GM18861 (cell line): Measurements from ENCODE around the gene AMMECR1.
A peak's percentile ranks its signal among the peaks of the same experiment; 100 is the strongest.
"Not testable (repeated sequence)": the region's sequence is repeated elsewhere in the genome, so short reads cannot be mapped to it uniquely, and the experiment has no call there.

Experiments used
- ATAC-seq: cut with Tn5 transposase; IDR thresholded peaks from one replicate; pipeline ENCODE4 v1.9.1; 2021; ENCODE audit not compliant: unreplicated experiment

AMMECR1 gene

GRCh38 chrX:110317820-110318663 is at the start of gene AMMECR1:
TSS of gene AMMECR1 (minus strand) at chrX:110318085. CDS start at chrX:110318071, 14 bp downstream.
- peak; percentile 63 for ATAC-seq

GRCh38 chrX:110363244-110363643 is 45.4 kb upstream of the AMMECR1 start:
- no peak for ATAC-seq

GRCh38 chrX:110359273-110359672 is 41.4 kb upstream of the AMMECR1 start:
- ATAC-seq: no peak

GRCh38 chrX:110358548-110358947 is 40.7 kb upstream of the AMMECR1 start, which contains the start of gene RTL9:
TSS of gene RTL9 (plus strand) at chrX:110358848. CDS start at chrX:110450618, 91,770 bp downstream.
- ATAC-seq: no peak

- no peak for ATAC-seq
Observed at GRCh38 chrX:110346681-110347080, 28.8 kb upstream of the AMMECR1 start.

- ATAC-seq: peak; percentile 97
Observed at GRCh38 chrX:110341189-110342035, 23.5 kb upstream of the AMMECR1 start.

- no peak for ATAC-seq
Observed at GRCh38 chrX:110338935-110339334, 21.1 kb upstream of the AMMECR1 start.

GRCh38 chrX:110333458-110333857 is 15.6 kb upstream of the AMMECR1 start:
- not testable (repeated sequence) for ATAC-seq

- ATAC-seq: no peak
Observed at GRCh38 chrX:110331444-110332030, 13.7 kb upstream of the AMMECR1 start.

- ATAC-seq: not testable (repeated sequence)
Observed at GRCh38 chrX:110328613-110329012, 10.7 kb upstream of the AMMECR1 start.

- no peak for ATAC-seq
Observed at GRCh38 chrX:110327336-110327735, 9.5 kb upstream of the AMMECR1 start.

- ATAC-seq: no peak
Observed at GRCh38 chrX:110326712-110327111, 8.8 kb upstream of the AMMECR1 start.

GRCh38 chrX:110322603-110323002 is 4.7 kb upstream of the AMMECR1 start:
- no peak for ATAC-seq

GRCh38 chrX:110321670-110322069 is 3.8 kb upstream of the AMMECR1 start:
- ATAC-seq: peak; percentile 26

GRCh38 chrX:110321081-110321480 is 3.2 kb upstream of the AMMECR1 start:
- no peak for ATAC-seq

- no peak for ATAC-seq
Observed at GRCh38 chrX:110320381-110320987, 2.6 kb upstream of the AMMECR1 start.

- no peak for ATAC-seq
Observed at GRCh38 chrX:110318664-110318968, 731 bp upstream of the AMMECR1 start.

GRCh38 chrX:110317061-110317819 is 645 bp downstream of the AMMECR1 start:
- ATAC-seq: peak; percentile 8

- no peak for ATAC-seq
Observed at GRCh38 chrX:110316351-110317060, 1.4 kb downstream of the AMMECR1 start.

GRCh38 chrX:110315551-110315950 is 2.3 kb downstream of the AMMECR1 start:
- no peak for ATAC-seq
